ENCODE results near the gene KCNQ1OT1.

- TF ChIP-seq EZH2 (IDR thresholded peaks at IDR 0.05), result no peak
- no peak for TF ChIP-seq CTCF (IDR thresholded peaks at IDR 0.05)
Measured at GRCh38 chr11:2726964-2727363, 27.2 kb upstream of the KCNQ1OT1 start.
